ENCODE measurements around the gene KPNB1.

Gene KPNB1

DNA sequence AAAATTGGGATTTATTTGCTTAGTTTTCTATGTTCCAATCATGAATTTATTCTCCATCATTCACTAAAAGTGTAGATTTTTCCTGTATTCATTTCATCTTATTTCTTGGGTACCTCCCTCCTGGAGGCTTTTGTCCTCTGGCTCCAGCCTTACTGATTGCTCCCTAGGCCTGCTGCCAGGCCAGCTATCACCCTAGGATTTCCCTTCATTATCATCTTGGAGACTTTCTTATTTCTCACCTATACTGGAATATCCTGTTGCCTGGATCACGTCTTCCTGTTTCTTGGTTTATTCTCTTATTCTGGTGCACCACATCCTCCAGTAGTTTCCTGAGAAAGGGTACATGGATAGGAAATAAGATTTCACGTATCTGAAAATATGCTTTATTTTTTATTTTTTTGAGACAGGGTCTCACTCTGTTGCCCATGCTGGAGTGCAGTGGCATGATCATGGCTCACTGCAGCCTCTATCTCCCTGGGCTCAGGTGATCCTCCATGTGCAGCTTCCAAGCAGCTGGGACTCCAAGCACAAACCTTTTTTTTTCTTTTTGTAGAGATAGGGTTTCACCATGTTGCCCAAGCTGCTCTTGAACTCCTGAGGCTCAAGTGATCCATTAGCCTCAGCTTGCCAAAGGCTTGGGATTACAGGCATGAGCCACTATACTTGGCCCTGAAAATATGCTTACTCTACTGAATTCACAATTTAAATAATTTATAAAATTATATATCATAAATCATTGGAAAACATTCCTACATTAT, 13.3 kb upstream of the KPNB1 start:
- DNase-seq (ENCODE audit: low read depth): no peak

DNA sequence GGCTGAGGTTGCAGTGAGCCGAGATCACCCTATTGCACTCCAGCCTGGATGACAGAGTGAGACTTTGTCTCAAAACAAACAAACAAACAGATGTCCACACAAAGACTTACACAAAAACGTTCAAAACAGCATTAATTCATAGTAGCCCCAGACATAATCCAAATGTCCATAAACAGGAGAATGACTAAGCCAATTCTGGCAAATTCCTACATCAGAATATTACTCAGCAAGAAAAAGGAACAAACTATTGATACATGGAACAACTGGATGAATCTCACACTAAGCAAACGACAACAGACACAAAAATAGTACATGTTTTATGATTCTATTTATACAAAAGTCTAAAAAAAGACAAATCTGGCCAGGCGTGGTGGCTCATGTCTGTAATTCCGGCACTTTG, 10.8 kb upstream of the KPNB1 start:
- DNase-seq (ENCODE audit: low read depth): no peak

DNA sequence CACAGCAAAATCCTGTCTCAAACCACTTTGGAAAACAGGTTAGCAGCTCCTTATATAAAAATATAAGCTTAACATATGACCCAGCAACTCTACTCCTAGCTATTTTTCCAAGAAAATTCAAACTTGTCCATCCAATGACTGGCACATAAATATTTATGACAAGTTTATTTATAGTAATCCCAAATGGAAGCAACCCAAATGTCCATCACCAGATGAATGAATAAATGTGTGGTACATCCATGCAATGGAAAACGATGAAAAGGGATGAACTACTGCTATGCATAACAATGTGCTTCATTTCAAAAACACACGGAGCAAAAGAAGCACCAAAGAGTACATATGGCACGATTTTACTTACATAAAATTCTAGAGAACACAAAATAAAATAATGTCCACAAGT, 9.6 kb upstream of the KPNB1 start:
- DNase-seq (ENCODE audit: low read depth): no peak

DNA sequence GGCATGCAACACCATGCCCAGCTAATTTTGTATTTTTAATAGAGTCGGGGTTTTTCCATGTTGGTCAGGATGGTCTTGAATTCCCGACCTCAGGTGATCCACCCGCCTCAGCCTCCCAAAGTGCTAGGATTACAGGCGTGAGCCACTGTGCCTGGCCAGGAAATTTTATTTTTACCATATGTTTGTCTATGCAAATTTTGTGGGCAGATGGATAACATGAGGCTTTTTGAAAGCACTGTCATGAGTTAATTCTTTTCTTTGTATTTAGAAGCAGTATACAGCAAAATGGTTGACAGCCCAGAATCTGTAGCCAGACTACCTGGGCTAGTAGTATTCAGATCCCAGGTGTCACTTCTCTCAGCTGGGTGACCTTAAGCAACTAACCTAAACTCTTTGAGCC, 8.5 kb upstream of the KPNB1 start:
- DNase-seq (ENCODE audit: low read depth): no peak

DNA sequence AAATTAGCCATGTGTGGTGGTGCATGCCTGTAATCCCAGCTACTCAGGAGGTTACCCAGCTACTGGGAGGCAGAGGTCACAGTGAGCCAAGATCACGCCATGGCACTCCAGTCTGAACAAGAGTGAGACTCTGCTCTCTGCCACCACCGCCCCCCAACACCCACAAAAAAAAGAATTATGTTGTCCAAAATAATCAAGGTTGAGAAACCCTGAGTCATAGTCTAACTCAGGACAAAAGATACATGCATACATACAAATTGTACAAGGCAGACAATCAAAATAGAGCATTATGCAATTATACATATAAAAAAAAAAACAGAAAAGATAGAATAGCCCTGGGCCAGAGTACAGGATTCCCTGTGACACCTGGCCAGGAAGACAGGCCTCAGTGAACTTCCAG, 6.6 kb upstream of the KPNB1 start:
- no peak for DNase-seq (ENCODE audit: low read depth)

GRCh38 chr17:47644324-47644723, 5.4 kb upstream of the KPNB1 start:
- no peak for DNase-seq (ENCODE audit: low read depth)

DNA sequence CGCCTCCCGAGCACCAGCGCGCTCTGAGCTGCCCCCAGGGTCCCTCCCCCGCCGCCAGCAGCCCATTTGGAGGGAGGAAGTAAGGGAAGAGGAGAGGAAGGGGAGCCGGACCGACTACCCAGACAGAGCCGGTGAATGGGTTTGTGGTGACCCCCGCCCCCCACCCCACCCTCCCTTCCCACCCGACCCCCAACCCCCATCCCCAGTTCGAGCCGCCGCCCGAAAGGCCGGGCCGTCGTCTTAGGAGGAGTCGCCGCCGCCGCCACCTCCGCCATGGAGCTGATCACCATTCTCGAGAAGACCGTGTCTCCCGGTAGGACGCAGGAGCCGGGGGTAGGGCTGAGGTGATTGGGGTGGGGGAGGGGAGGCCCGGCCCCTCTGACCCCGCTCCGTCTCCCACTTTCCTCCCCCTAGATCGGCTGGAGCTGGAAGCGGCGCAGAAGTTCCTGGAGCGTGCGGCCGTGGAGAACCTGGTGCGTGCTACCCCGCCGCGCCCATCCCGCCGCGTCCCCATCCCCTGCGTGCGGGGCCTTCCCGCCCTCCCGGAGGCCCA, 329 bp downstream of the KPNB1 start:
- DNase-seq (ENCODE audit: low read depth): no peak

DNA sequence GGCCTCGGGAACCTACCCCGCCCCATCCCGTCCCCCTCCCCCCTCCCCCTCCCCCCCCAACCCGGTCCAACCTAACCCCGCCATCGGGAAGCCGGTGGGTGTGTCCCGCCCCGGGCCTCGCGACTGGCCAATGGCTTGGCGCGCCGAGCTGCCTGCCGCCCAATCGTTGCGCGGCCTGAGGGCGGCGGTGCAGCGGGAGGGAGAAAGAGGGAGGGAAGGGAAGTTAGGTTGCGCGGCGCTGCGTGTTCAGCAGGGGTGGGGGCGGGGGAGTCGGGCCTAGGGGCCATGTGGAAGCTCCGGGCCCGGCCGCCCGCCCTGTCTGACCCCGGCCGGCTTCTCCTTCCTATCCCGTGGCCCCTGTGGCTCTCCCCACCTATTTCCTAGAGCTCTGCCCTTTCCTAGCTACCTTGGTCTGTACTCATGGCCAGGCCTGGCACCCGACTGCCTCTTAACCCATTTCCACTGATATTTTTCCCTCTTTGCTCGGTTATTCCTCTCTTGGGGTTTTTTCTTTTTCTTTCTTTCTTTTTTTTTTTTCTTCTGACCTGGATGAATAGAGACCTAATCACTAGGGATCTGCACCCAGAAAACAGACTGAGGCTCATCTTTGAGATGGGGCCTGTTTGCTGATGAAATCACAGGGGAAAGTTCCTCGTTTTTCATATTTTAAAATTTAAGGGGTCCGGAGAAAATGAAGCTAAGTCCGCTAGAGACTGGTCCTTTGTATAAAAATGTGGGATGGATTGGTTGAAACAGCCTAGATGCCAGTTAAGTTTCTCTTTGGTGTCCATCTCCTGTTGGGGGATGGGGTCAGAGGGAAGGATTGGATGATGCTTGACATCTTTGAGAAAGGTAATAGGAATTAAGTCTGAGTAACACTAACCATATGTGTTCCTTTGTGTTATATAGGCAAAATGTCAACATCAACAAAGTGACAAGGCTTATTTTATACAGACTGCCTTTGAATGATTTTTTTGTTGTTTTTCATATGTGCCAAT, 1.1 kb downstream of the KPNB1 start:
- peak; percentile 91 for DNase-seq (ENCODE audit: low read depth)

DNA sequence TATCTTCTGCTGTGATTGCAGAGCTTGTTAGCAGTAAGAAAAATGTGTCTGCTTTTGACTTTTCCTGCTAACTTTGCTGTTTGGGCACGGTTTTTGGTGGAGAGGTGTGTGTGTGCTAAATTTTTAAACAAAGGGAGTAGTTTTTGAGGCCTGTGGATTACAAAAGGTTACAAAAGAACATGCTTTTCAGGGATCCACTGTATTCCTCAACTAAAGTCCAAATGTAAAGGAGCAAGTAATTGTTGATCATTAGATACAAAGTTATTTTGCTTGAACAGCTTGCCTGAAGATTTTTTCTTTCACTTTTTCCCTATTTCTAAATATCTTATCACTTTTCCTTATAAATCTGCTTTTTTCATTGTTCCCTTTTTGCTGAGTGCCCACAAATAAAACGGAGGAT, 2.0 kb downstream of the KPNB1 start:
- DNase-seq (ENCODE audit: low read depth): no peak

DNA sequence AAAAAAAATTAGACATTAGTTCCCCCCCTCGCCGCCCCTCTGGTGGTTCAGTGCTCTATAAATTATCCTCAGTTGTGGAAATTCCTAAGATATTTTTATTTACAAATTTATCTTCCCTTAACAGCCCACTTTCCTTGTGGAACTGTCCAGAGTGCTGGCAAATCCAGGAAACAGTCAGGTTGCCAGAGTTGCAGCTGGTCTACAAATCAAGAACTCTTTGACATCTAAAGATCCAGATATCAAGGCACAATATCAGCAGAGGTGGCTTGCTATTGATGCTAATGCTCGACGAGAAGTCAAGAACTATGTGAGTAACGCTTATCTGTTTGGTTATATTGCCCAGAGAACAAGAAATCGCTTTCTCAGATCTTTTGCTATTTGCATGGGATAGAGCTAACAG, 2.9 kb downstream of the KPNB1 start:
- DNase-seq (ENCODE audit: low read depth): no peak

DNA sequence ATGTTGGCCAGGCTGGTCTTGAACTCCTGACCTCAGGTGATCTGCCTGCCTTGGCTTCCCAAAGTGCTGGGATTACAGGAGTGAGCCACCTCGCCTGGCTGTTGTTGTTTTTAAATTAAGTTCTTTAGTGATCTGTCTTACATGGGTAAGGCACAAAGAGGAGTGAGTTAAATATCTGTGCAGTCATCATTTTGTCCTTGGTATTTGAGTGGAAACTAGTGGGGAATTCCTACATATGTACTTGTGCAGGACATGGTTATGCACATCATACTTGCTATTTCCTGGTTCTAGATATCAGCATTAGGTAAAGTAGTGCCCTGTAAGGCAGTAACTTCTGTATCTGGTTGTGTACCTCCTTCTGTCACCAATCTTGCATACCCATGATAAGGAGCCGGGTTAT, 3.7 kb downstream of the KPNB1 start:
- no peak for DNase-seq (ENCODE audit: low read depth)

- no peak for DNase-seq (ENCODE audit: low read depth)
Observed at GRCh38 chr17:47654991-47655390, 5.3 kb downstream of the KPNB1 start.

- no peak for DNase-seq (ENCODE audit: low read depth)
Observed at GRCh38 chr17:47660064-47660492, 10.4 kb downstream of the KPNB1 start.

- DNase-seq (ENCODE audit: low read depth): peak; percentile 38
Observed at GRCh38 chr17:47663912-47664623, 14.3 kb downstream of the KPNB1 start.

DNA sequence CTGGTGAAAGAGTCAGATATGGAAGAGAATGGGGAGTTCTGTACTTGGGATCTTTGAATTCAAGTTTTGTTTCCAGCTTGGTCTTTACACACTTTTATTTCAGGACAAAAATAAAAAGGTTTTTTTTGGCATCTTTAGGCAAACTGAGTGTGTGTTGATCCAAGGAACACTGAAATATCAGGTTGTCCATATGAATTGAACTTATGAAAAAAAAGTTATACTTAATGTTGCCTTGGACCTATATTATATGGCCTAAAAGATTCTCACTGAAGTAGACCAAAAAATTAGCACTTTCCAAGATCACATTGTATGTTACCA, 14.9 kb downstream of the KPNB1 start:
- no peak for DNase-seq (ENCODE audit: low read depth)

DNA sequence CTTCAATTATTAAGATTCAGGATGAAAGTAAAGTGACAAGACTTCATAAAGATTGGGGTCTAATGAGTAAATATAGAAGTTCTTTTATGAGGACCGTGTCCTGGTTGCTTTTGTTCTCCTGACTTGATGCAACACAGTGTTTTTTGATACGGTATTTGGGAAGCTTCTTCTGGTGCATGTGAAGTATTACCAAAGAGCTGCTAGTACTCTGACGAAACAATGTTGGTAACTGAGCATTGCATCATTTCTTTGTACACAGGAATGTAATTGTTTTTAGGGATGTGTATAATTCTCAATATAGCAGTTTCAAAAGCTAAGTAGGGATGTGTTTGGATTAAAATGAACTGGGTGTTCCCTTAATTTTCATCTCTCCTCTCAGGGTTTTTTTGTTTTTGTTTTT, 15.9 kb downstream of the KPNB1 start:
- DNase-seq (ENCODE audit: low read depth): no peak

DNA sequence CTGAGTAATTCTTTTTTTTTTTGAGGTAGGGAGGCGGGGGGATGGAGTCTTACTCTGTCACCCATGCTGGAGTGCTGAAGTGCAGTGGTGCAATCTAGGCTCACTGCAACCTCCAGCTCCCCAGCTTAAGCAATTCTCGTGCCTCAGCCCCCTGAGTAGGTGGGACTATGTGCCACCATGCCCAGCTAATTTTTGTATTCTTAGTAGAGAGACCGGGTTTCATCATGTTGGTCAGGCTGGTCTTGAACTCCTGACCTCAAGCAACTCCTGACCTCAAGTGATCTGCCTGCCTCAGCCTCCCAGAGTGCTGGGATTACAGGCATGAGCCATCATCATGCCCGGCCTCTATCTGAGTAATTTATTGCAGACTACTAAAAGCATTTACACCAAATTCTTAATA, 19.4 kb downstream of the KPNB1 start:
- no peak for DNase-seq (ENCODE audit: low read depth)

DNA sequence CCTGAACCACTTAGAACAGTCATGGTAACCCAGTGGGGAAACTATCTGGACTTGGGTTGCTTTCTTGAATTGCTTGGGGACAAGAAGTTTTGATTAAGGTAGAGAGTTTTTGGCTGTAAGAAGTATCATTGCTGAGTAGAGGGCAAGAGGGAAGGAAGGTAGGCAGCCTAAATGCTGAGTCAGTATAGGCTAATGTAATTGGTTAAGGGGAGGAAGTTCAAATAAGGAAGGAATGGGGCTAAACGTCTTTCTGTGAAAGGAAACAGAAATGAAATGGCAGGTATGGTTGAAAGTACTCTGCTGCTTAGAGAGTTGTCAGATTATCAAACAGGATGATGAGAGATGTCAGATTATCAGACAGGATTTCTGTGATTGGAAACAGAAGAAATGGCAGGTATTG, 20.3 kb downstream of the KPNB1 start:
- DNase-seq (ENCODE audit: low read depth): no peak

DNA sequence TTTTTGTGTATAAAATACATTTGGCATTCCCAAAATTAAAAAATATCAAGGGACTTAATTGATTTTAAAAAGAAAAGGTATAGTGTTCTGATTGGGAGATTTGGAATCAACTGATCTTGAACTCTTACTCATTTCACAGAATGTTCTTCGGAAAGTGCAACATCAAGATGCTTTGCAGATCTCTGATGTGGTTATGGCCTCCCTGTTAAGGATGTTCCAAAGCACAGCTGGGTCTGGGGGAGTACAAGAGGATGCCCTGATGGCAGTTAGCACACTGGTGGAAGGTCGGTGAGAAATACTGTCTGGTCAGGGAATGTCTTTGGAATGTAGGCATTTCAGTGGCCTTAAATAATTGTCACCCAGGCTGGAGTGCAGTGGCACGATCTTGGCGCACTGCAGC, 24.8 kb downstream of the KPNB1 start:
- DNase-seq (ENCODE audit: low read depth): no peak

DNA sequence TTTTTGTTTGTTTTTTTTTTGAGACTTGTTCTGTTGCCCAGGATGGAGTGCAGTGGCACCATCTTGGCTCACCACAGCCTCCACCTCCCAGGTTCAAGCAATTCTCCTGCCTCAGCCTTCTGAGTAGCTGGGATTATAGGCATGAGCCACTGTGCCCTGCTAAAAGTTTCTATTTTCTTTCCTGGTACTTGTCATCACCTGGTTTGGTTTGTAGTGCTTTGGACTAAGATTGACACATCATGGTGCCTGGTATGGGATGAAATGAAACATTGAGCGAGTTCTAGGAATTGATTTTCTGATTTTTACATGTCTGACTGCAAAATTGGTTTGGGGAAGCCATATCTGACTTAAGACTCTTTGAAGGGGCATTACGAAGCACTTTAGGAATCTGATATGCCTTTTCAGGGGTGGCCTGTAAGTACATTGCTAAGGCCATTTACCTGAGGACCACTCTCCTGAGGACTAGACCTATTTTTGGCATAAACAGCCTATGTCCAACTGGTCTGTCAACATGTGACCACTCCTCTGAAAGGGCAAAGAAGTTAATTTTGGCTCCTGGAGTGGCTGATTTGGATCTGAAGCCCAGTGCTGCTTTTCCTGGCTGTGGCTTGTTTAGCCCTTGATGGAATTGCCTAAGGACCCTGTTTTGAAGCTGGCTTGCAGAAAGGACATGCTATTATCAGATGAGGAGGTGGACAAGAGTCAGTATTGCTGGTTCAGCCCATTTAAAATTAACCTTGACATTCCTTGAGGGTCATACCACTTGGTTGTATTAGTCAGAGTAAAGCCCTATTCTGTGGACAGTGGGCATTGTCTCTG, 25.9 kb downstream of the KPNB1 start:
- no peak for DNase-seq (ENCODE audit: low read depth)

DNA sequence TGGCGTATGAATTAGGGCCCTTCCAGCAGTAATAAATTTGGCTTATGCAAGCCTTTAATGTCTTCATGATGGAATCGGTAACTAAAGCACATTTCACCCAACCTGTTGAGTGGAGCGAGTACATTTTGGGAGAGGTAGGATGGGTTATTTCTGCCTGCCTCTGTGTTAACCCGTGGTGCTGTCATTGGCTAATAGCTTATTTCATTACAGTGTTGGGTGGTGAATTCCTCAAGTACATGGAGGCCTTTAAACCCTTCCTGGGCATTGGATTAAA, 26.4 kb downstream of the KPNB1 start:
- DNase-seq (ENCODE audit: low read depth): no peak
